Measurements from ENCODE around the gene ESYT1.

DNA sequence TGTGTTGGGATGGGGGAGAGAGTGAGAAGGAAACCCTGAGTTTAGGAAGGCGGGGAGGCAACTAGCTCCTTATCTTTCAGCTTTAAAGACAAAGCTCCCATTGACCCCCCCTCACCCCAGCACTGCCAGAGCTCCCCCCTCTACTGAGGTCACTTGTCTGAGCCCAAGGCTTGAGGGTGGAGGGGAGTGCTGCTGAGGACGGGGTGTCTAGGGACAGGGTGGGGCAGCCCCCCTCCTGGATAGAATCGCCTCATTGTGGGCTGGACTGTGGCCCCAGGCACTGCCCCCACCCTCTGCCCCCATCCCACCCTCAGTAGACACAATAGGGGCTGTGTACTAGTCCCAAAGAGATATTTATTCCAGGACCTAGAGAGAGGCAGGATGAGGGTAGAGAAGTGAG, 45.1 kb upstream of the ESYT1 start:
- TF ChIP-seq, protein P1, sequence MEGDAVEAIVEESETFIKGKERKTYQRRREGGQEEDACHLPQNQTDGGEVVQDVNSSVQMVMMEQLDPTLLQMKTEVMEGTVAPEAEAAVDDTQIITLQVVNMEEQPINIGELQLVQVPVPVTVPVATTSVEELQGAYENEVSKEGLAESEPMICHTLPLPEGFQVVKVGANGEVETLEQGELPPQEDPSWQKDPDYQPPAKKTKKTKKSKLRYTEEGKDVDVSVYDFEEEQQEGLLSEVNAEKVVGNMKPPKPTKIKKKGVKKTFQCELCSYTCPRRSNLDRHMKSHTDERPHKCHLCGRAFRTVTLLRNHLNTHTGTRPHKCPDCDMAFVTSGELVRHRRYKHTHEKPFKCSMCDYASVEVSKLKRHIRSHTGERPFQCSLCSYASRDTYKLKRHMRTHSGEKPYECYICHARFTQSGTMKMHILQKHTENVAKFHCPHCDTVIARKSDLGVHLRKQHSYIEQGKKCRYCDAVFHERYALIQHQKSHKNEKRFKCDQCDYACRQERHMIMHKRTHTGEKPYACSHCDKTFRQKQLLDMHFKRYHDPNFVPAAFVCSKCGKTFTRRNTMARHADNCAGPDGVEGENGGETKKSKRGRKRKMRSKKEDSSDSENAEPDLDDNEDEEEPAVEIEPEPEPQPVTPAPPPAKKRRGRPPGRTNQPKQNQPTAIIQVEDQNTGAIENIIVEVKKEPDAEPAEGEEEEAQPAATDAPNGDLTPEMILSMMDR (IDR thresholded peaks at IDR 0.05), result no peak
- TF ChIP-seq POLR2AphosphoS5 (IDR thresholded peaks at IDR 0.05; ENCODE audit: low read depth, low read length), result no peak
- TF ChIP-seq SIN3A (IDR thresholded peaks at IDR 0.05; ENCODE audit: borderline replicate concordance, insufficient read depth, low read depth, low read length), result no peak
